Measurements from ENCODE around the gene SMAP2.
A peak's percentile ranks its signal among the peaks of the same experiment; 100 is the strongest.

Gene SMAP2

DNA sequence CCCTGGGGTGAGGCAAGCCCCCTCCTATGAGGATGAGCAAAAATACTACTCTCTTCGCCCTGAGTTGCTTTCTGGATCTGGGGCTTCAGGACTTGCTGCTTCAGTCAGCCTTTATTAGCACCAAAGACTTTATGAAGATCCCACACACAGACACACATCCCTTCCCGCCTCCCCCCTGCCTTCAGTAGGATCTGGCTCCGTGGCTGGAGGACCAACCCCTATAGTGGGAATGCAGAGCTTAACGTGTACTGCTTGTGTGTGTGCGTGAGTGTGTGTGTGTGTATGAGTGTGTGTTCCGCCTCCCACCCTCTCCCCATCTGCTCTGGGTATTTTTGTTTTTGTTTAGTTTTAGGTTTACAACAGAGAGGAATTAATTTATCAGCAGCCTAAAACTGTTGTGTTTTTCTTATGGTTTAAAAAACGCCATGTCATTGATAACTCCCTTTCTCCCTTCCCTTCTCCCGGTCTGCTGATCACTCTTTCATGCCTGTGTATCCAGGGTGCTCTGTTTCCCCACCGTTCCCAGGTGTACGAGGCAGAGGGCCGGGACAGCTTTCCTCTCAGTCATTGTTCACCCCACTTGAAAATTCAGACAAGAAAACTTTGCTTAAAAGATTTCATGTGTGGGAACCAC is 49.2 kb downstream of the SMAP2 start:
- DNase-seq: no peak

DNA sequence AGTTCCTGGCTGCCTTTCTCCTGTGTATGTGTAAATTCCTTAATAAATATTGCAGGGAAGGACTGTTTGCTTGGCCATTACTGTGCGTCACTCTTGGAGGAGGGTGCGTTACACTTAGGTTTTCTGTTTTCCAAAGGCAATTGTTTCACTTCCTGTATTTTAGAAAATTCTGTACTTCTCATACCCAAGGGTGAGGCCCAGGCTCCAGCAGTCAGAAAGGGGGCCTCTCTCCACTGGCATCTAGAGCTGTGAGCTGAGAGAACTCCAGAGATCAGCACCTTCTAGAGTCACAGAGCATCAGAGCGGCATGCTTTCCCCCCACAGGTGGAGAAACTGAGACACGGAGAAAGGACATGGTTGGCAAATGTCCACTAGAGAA is 49.7 kb downstream of the SMAP2 start:
- no peak for DNase-seq

DNA sequence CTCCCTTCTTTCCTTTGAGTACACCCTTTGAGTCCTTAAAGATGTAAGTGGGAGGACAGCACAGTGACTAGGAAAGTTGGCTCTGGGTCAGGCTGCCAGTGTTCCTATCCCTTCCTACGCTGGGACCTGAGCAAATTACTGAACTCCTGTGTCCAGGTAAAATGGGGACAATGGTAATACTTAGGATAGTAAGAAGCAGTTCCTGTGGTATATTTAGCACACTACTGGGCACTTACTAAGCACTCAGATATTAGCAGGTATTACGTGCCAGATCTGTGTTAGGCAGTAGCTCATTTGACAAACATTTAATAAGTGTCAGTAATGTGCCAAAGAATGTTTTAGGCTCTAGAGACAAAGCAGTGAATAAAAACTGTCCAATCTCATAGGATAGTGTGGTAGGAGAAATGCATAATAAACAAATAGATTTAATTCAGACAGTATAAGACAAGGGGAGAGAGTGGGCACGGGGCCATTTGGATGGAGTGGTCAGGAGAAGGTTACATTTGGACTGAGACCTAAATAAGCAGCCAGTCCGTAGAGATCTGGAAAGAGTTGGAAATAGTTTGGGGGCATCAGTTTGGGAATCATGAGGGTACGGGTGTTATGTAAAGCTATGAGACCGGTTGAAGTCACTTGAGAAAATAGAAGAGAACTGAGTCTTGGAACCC is 50.6 kb downstream of the SMAP2 start:
- DNase-seq: no peak

DNA sequence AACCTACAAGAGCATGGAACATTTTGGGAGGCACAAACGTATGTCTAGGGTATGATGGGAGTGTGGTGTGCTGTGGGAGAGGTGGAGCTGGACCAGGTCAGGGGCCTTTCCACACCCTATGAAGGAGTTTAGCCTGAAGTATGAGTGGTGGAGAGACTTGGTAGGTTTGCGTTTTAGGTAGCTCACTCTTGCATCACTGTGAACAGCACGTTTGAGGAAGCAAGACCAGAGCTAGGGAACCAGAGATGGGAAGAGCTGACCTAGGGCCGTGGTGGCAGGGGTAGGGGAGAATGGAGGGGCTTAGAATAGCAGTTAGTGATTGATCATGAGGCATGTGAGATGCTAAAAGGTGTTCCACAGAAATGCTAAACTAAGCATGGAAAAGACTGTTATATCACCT is 51.7 kb downstream of the SMAP2 start:
- no peak for DNase-seq

DNA sequence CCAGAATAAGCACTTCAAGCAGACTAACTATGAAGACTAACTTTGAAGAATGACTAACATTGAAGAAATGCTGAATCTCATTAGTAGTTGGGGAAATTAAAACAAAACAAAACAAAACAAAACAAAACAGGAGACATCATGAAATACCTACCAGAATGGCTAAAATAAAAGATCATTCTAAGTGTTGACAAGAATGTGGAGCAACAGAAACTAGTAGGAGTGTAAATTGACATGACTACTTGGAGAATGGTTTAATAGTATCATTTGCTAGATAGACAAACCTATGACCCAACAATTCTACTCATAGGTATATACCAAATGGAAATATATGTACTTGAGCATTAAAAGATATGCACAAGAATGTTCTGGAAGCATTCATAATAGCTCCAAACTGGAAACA is 57.9 kb downstream of the SMAP2 start:
- DNase-seq: no peak

DNA sequence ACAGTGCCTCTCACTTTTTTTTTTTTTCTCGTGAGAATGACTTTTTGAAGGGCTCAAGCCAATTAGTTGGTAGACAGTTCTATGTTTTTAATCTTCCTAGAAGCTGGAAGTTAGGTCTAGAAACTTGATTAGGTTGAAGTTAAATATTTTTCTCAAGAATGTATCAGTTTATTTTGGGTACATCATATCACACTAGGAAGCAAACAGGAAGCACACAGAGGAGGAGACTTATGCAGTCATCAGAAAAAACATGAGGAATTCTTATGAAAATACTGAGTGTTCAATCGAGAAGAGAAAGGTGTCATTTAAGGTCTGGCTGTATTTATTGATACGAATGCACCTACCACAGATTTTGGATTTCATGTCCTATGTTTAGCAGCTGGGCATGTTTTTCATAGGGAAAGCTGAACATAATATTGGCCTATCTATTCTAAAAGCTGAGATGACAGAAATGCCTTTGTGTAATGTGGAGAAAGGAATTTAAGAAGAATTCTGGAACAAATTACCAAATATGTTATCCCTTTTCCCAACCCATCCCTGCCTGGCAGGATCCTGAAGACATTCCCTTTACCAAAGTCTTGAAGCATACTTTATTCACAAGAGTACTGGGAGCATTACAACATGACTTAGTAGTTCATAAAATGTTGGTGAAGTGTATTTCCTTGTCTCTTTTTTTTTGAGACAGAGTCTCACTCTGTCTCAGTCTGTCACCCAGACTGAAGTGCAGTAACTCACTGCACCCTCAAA is 59.3 kb downstream of the SMAP2 start:
- no peak for DNase-seq

DNA sequence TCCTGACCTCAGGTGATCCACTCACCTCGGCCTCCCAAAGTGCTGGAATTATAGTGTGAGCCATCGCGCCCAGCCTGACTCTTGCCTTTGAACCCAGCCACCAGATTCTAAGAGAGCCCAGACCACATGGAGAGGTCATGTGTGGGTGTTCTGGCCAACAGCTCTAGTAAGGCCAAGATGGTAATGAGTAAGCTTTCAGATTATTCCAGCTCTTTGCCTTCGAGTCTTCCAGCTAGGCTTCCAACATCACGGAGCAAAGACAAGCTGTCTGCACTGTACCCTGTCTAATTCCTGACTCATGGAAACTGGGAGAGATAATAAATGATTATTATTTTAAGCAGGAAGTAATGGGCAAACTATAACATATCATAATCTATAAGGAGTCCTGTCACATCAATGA is 61.9 kb downstream of the SMAP2 start:
- DNase-seq: no peak

DNA sequence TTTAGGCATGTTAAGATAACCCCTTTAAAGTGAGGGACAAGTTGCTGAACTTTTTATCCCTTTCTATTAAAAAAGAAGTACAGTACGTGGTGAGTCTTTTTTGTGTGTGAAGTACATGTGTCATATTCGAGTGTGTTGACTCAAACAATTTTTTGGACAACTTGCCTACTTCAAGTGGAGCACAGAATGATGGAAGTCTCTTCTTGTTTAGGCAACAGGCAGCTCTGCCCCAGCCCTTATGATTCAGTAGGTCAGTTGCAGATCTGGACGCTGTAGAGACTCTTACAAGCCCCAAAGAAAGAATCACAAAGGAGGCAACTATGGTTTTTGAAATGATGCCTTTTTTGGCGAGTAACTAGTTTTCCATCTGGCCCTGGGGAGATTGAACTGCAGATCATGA is 62.3 kb downstream of the SMAP2 start:
- DNase-seq: no peak

DNA sequence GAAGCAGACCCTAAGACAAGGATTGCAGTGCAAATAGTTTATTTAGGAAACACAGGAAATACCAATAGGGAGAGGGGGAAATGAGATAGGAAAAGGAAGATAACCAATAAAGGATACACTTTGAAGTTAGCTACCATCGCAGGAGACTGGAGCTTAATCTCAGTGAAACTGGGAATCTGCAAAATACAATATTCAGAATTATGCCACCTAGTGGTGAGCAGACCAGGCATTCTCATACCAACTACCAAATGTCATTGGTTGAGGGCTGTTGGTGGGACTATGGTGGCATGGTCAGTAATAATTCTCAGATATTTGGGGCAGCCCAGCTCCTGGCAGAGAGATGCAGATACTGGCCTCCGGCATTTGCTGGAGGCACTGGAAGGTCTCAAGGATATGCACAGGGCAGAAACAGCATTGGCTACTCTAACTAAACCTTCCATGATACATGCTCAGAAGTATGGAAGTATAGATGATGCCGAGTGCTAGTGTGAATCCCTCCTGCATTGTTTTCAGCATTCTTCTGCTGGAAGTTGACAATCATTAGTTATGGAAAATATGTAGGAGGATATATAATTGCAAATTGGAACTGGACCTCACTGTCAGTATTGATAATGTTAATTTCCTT is 65.0 kb downstream of the SMAP2 start:
- DNase-seq: no peak

DNA sequence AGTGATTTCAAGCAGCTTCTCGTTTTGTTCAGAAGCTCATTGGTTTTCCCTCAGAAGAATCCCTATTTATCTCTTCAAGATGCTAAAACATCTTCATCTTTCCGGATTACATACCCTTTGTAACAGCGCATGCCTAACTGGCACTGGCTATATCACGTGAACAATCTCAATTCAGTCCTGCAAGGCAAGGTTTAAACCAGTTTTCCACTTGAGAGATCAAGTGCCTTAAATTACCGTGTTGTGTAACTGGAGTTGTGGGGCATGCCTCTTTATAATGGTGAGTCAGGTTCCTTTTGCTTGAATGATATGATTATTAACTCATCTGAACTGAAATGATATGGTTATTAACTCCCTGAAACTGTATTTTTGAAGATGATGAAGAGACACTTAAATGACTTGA is 65.7 kb downstream of the SMAP2 start:
- peak; percentile 39 for DNase-seq

DNA sequence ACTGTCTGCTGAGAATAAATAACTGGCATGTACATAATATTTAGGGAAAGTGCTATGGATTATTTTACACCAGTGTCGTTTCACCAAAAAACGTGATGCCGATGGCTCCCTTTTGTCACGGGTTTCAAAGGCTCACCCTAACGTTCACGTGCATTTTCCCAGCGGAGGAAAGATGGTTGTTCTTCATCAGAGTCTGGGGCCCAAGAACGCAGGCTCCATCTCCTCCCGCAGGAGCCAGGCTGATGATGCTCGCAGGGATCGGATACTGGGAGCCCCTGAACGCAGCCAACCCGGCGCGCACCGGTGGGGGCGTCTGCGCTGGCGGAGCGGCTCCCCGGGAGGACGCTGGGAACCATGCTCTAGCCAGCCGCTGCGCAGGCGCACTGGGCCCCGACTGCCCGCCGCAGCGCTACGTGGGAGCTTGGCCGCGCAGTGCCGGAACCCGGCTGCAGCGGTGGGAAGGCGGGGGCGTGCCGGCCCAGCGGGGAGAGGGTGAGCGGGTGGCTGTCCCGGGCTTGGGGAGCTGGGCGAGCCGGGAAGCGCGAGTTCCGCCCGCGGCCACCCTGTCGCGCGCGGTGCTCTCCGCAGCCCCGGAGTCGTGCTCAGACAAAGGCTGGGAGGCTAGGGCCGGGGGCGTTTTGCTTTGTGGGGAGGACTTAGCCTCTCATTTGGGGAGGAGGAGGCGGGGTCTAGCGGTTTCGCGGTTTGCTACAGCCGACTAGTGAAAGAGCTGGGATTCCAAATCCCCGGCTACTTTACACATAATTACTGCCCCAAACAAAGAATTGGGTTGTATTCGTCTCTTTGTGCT is 76.4 kb downstream of the SMAP2 start, which contains the start of gene ZFP69B:
TSS of gene ZFP69B (plus strand) at position 793 of the 811 bp plus-strand sequence. CDS start 486 bp downstream, outside the sequence.
- peak; percentile 84 for DNase-seq

DNA sequence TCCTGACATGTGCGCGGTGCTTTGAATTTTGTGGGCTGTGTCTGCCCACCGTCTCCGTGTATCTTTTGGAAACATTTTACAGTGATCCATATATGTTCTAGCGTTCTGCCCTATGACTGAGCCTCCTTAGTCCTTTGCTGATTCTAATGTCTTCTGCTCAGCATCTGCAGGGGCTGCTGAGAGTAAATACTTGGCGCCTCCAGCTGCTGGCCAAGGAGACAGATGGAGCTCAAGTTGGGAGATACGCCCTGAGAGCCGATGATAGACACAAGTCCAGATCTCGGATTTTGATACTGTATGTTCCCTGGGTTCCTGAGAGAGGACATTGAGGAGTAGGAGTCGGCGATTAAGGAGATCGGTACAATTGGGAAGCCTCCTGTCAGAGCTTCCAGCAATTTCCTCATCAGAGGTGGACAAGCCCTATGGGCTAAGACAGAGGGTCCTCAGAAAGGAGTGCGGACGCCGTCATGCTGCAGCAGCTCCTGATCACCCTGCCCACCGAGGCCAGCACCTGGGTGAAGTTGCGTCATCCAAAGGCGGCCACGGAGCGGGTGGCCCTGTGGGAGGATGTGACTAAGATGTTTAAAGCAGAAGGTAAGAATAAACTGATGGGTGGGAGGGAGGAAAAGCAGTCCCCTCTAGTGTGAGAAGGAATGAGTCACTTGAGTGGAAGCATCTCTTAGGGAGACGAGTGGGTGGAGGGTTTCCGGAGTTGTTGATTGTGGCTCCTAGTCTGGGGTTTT is 77.1 kb downstream of the SMAP2 start:
- DNase-seq: peak; percentile 54

DNA sequence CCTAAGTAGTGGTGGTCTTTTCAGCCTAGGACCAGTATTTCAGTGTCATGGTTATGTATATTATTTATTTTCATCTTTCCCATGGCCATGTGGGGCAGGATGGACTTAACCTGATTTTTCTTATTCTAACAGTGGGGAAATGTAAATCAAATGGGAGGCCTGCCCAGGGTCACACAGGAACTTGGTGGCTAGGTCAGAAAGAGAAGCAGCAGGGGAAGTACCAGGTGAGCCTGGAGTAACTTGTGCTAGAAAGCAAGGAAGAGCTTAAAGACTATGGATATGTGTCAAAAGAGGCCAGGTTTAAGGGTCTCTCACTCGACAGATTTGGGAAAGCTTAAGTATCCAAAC is 77.7 kb downstream of the SMAP2 start:
- DNase-seq: no peak

DNA sequence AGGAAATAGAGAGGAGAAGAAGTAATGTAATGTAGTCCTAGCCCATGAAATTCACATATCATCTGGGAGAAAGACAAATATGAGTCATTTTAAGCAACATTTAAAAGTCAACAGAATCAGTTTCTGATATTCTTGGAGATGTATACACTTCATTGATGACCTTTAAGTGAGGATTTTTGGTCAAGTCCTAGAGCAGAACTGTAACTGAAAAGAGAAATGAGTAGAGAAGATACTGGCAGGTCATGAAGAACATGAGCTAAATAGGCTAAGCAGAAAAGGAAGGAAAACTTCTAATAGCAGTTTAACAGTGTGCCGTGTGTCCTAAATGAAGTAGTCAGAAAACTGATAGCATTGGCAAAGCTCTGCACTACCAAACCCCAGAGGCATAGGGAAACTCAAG is 81.3 kb downstream of the SMAP2 start:
- no peak for DNase-seq

DNA sequence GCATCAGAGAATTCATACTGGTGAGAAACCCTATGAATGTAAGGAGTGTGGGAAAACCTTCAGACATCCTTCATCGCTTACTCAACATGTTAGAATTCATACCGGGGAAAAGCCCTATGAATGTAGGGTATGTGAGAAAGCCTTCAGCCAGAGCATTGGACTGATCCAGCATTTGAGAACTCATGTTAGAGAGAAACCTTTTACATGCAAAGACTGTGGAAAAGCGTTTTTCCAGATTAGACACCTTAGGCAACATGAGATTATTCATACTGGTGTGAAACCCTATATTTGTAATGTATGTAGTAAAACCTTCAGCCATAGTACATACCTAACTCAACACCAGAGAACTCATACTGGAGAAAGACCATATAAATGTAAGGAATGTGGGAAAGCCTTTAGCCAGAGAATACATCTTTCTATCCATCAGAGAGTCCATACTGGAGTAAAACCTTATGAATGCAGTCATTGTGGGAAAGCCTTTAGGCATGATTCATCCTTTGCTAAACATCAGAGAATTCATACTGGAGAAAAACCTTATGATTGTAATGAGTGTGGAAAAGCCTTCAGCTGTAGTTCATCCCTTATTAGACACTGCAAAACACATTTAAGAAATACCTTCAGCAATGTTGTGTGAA is 89.5 kb downstream of the SMAP2 start:
- DNase-seq: no peak

DNA sequence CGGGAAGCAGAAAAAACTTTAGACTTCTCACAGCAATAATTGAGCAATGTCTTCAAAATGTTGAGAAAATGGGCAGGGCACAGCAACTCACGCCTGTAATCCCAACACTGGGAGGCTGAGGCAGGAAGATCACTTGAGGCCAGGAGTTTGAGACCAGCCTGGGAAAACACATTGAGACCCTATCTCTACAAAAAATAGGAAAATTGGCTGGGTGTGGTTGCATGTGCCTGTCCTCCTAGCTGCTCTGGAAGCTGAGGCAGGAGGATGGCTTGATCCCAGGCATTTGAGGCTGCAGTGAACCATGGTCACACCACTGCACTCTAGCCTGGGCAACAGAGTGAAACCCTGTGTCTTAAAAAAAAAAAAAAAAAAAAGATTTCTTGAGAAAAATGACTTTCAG is 95.8 kb downstream of the SMAP2 start:
- no peak for DNase-seq

Data from DMS79 (cell line).